ENCODE data around the gene INCA1. TPM values are rescaled to one million over a fixed set of nuclear protein-coding genes. Genes with fewer than 3 reads are reported as not detected.

Gene INCA1
- total and polyA plus RNA-seq, 2 of the 13 experiments (the other 11 are each of a cell fraction or from before 2014, with no cell fraction given), result 0.93 to 2.6 TPM

DNA sequence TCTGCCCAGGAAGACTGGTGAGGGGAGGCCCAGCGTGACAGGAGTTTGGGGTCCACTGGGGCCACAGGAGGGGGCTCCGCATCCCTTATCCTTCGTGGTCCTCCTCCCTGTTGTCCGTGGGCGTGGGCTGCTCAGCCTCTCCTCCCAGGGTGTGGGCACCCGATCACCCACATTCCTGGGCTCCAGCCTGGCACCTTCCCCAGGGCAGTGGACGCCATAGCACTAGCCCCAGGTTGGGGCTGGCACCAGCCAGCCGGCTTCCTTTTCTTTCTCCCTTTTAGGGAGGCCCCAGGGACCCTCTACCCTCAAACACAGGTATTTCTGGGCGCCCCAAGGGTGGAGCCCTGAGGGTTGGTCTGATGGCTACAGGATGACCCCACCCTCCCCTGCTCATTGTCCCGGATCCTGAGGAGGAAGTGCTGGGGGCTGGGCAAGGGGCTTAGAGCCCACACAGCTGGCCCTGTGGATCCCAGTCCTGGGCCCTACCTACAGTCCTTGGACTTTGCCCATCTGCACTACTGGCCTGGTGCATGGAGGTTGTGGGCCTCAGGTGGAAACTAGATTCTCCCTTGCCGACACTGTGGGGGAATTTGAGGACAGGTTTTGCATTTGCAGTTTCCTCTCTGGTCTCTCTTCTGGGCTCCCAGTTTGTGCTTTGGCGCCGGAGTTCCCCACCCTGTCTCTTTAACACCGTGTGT, 1.6 kb upstream of the INCA1 start (continued):
- TF ChIP-seq, protein P1, sequence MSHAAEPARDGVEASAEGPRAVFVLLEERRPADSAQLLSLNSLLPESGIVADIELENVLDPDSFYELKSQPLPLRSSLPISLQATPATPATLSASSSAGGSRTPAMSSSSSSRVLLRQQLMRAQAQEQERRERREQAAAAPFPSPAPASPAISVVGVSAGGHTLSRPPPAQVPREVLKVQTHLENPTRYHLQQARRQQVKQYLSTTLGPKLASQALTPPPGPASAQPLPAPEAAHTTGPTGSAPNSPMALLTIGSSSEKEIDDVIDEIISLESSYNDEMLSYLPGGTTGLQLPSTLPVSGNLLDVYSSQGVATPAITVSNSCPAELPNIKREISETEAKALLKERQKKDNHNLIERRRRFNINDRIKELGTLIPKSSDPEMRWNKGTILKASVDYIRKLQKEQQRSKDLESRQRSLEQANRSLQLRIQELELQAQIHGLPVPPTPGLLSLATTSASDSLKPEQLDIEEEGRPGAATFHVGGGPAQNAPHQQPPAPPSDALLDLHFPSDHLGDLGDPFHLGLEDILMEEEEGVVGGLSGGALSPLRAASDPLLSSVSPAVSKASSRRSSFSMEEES (CRISPR knock-in tag; IDR thresholded peaks at IDR 0.05), result peak; percentile 43
- TF ChIP-seq, protein P2, sequence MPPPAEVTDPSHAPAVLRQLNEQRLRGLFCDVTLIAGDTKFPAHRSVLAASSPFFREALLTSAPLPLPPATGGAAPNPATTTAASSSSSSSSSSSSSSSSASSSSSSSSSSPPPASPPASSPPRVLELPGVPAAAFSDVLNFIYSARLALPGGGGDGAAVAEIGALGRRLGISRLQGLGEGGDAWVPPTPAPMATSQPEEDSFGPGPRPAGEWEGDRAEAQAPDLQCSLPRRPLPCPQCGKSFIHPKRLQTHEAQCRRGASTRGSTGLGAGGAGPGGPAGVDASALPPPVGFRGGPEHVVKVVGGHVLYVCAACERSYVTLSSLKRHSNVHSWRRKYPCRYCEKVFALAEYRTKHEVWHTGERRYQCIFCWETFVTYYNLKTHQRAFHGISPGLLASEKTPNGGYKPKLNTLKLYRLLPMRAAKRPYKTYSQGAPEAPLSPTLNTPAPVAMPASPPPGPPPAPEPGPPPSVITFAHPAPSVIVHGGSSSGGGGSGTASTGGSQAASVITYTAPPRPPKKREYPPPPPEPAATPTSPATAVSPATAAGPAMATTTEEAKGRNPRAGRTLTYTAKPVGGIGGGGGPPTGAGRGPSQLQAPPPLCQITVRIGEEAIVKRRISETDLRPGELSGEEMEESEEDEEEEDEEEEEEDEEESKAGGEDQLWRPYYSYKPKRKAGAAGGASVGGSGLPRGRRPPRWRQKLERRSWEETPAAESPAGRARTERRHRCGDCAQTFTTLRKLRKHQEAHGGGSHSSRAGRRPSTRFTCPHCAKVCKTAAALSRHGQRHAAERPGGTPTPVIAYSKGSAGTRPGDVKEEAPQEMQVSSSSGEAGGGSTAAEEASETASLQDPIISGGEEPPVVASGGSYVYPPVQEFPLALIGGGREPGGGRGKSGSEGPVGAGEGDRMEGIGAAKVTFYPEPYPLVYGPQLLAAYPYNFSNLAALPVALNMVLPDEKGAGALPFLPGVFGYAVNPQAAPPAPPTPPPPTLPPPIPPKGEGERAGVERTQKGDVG (CRISPR knock-in tag; IDR thresholded peaks at IDR 0.05; ENCODE audit: borderline replicate concordance), result 0 out of 2 replicates have a peak, but pooled peaks have one; percentile 20
- TF ChIP-seq POGK (CRISPR knock-in tag; conservative IDR thresholded peaks at IDR 0.05) (0 out of 2 replicates have a peak, but pooled peaks have one; percentile 43), ELF4 (CRISPR knock-in tag; IDR thresholded peaks at IDR 0.05; ENCODE audit: borderline replicate concordance) (no peak), NR1H2 (CRISPR knock-in tag; IDR thresholded peaks at IDR 0.05; ENCODE audit: borderline replicate concordance, low read depth) (no peak), FOSL2 (CRISPR knock-in tag; IDR thresholded peaks at IDR 0.05) (peak; percentile 37; the same call in 1 of the 2 replicates), TCF7 (IDR thresholded peaks at IDR 0.05; ENCODE audit: low read depth) (no peak), KLF16 (CRISPR knock-in tag; IDR thresholded peaks at IDR 0.05) (peak in 1 of 2 experiments; percentile 46; a peak in 1 of 4 replicates), POLR2A (IDR thresholded peaks at IDR 0.05; ENCODE audit: insufficient read depth in 1 of 2, low read depth in 2 of 2, low read length in 2 of 2) (peak; percentile 63 to 66), REL (CRISPR knock-in tag; conservative IDR thresholded peaks at IDR 0.05) (0 out of 2 replicates have a peak, but pooled peaks have one; percentile 49), ZFP91 (CRISPR knock-in tag; IDR thresholded peaks at IDR 0.05; ENCODE audit: borderline replicate concordance) (peak; percentile 60), ZNF775 (CRISPR knock-in tag; IDR thresholded peaks at IDR 0.05; ENCODE audit: borderline replicate concordance) (peak; percentile 95), SIX1 (CRISPR knock-in tag; IDR thresholded peaks at IDR 0.05; ENCODE audit: borderline replicate concordance) (0 out of 2 replicates have a peak, but pooled peaks have one; percentile 26), ZNF274 (CRISPR knock-in tag; IDR thresholded peaks at IDR 0.05) (0 out of 2 replicates have a peak, but pooled peaks have one; percentile 26), ZNF850 (CRISPR knock-in tag; conservative IDR thresholded peaks at IDR 0.05) (0 out of 2 replicates have a peak, but pooled peaks have one; percentile 40)
- TF ChIP-seq, protein P3, sequence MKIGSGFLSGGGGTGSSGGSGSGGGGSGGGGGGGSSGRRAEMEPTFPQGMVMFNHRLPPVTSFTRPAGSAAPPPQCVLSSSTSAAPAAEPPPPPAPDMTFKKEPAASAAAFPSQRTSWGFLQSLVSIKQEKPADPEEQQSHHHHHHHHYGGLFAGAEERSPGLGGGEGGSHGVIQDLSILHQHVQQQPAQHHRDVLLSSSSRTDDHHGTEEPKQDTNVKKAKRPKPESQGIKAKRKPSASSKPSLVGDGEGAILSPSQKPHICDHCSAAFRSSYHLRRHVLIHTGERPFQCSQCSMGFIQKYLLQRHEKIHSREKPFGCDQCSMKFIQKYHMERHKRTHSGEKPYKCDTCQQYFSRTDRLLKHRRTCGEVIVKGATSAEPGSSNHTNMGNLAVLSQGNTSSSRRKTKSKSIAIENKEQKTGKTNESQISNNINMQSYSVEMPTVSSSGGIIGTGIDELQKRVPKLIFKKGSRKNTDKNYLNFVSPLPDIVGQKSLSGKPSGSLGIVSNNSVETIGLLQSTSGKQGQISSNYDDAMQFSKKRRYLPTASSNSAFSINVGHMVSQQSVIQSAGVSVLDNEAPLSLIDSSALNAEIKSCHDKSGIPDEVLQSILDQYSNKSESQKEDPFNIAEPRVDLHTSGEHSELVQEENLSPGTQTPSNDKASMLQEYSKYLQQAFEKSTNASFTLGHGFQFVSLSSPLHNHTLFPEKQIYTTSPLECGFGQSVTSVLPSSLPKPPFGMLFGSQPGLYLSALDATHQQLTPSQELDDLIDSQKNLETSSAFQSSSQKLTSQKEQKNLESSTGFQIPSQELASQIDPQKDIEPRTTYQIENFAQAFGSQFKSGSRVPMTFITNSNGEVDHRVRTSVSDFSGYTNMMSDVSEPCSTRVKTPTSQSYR (CRISPR knock-in tag; IDR thresholded peaks at IDR 0.05; ENCODE audit: borderline replicate concordance), result peak; percentile 91

Data from HepG2 (cell line).